Type B pancreatic cell (in vitro differentiated cells): ENCODE results near the gene P2RY8. TPM values are rescaled to one million over a fixed set of nuclear protein-coding genes. Genes with fewer than 3 reads are reported as not detected.
"Not testable (repeated sequence)": the region's sequence is repeated elsewhere in the genome, so short reads cannot be mapped to it uniquely, and the experiment has no call there.

Source experiments
- DNase-seq: peaks from one replicate; pipeline ENCODE4 v3.0.0; 2021; ENCODE audit warnings: mixed read lengths; ENCODE audit not compliant: unreplicated experiment; ENCODE audit errors: extremely low spot score
- H3K27ac Mint-ChIP-seq: 2 replicates; pipeline ENCODE4 v1.8.0; 2021; ENCODE audit warnings: mild to moderate bottlenecking, mixed read lengths
- H3K27me3 Mint-ChIP-seq: 2 replicates; pipeline ENCODE4 v1.8.0; 2021; ENCODE audit warnings: mixed read lengths
- H3K36me3 Mint-ChIP-seq: 2 replicates; pipeline ENCODE4 v1.8.0; 2021; ENCODE audit warnings: mixed read lengths
- H3K4me1 Mint-ChIP-seq: one replicate; pipeline ENCODE4 v1.8.0; 2021; ENCODE audit warnings: mixed read lengths; ENCODE audit not compliant: unreplicated experiment
- H3K4me3 Mint-ChIP-seq: 2 replicates; pipeline ENCODE4 v1.8.0; 2021; ENCODE audit warnings: mild to moderate bottlenecking, mixed read lengths
- H3K9me3 Mint-ChIP-seq: 2 replicates; pipeline ENCODE4 v1.8.0; 2021; ENCODE audit warnings: mixed read lengths
- CTCF ChIP-seq: fragments of 200-600 bp; sonication (generic); conservative IDR thresholded peaks from 2 replicates; pipeline ENCODE4 v1.5.0; 2021; ENCODE audit warnings: antibody characterized with exemption, mild to moderate bottlenecking
- total RNA-seq: library from RNA; stranded (reverse); gene quantifications from 2 replicates; pipeline ENCODE4 v1.2.1, GENCODE V29; 2021; ENCODE audit warnings: low replicate concordance

P2RY8 gene
- total RNA-seq, 1 donor from 2014 or later: not detected

- Mint-ChIP-seq H3K4me1 (no peaks in the 10 kb centered on the region), H3K36me3 (peaks cover 22% of the 10 kb centered on the region), H3K9me3 (no peaks in the 10 kb centered on the region), H3K4me3 (no peak overlapping the region), H3K27me3 (no peaks in the 10 kb centered on the region), H3K27ac (no peak overlapping the region)
- TF ChIP-seq CTCF: no peak
- DNase-seq: no peak
Measured at GRCh38 chrX:1435241-1435895, 101.6 kb downstream of the P2RY8 start.

- Mint-ChIP-seq H3K9me3 (no peaks in the 10 kb centered on the region), H3K4me3 (no peak overlapping the region), H3K36me3 (peaks cover 25% of the 10 kb centered on the region), H3K27me3 (no peaks in the 10 kb centered on the region), H3K27ac (no peak overlapping the region), H3K4me1 (no peaks in the 10 kb centered on the region)
- DNase-seq: no peak
- no peak for TF ChIP-seq CTCF
Measured at GRCh38 chrX:1434871-1435240, 102.1 kb downstream of the P2RY8 start.

- no peak overlapping the region for H3K27ac Mint-ChIP-seq
- no peak for DNase-seq
- peaks cover 23% of the 10 kb centered on the region for H3K36me3 Mint-ChIP-seq
Measured at GRCh38 chrX:1433646-1434357, 103.2 kb downstream of the P2RY8 start.

GRCh38 chrX:1430451-1430850 lies 106.5 kb downstream of the P2RY8 start:
- Mint-ChIP-seq H3K27ac (no peak overlapping the region), H3K27me3 (no peaks in the 10 kb centered on the region), H3K4me1 (no peaks in the 10 kb centered on the region), H3K9me3 (no peaks in the 10 kb centered on the region), H3K36me3 (peaks cover 18% of the 10 kb centered on the region), H3K4me3 (no peak overlapping the region)
- DNase-seq: no peak
- no peak for TF ChIP-seq CTCF

More at GRCh38 chrX:1433646-1434357, 103.2 kb downstream of the P2RY8 start:
- no peak overlapping the region for H3K4me3 Mint-ChIP-seq
- TF ChIP-seq CTCF: no peak
- H3K27me3 Mint-ChIP-seq: no peaks in the 10 kb centered on the region
- no peaks in the 10 kb centered on the region for H3K4me1 Mint-ChIP-seq
- H3K9me3 Mint-ChIP-seq: no peaks in the 10 kb centered on the region

GRCh38 chrX:1427756-1428155 lies 109.2 kb downstream of the P2RY8 start:
- no peak overlapping the region for H3K27ac Mint-ChIP-seq
- H3K4me1 Mint-ChIP-seq: no peaks in the 10 kb centered on the region
- no peak for TF ChIP-seq CTCF
- H3K36me3 Mint-ChIP-seq: peaks cover 32% of the 10 kb centered on the region
- DNase-seq: no peak
- H3K9me3 Mint-ChIP-seq: no peaks in the 10 kb centered on the region
- H3K27me3 Mint-ChIP-seq: no peaks in the 10 kb centered on the region
- no peak overlapping the region for H3K4me3 Mint-ChIP-seq

GRCh38 chrX:1426321-1426720 lies 110.7 kb downstream of the P2RY8 start:
- H3K9me3 Mint-ChIP-seq, DNase-seq, H3K4me1 Mint-ChIP-seq, H3K27ac Mint-ChIP-seq, H3K27me3 Mint-ChIP-seq, H3K4me3 Mint-ChIP-seq: not testable (repeated sequence)
- peaks cover 39% of the 10 kb centered on the region for H3K36me3 Mint-ChIP-seq
